ENCODE data around the gene RABGAP1L.

- TF ChIP-seq CTCF (IDR thresholded peaks at IDR 0.05), result no peak
- no peak for TF ChIP-seq POLR2A (IDR thresholded peaks at IDR 0.05)
These were observed 577.5 kb downstream of the RABGAP1L start for GRCh38 chr1:174736831-174737230.

All from thyroid gland (tissue), 4 donors.